Tibial artery (tissue), 4 donors: ENCODE measurements around the gene MTMR4.

ENCODE experiments used
- DNase-seq, 2 donors: peaks; one replicate each; pipeline ENCODE4 v3.0.0-alpha.2; 2019
- H3K27ac ChIP-seq, 2 donors: fragments of 200-600 bp; sonication (generic) in 1 of 2; 1 replicate in 1 of 2; 2 replicates in 1 of 2; pipeline ENCODE4 v1.5.1; 2018 to 2019; ENCODE audit warnings: mild to moderate bottlenecking in 1 of 2
- H3K27me3 ChIP-seq, 2 donors: fragments of 200-600 bp; sonication (generic) in 1 of 2; one replicate each; pipeline versions ENCODE4 v1.5.1 to v1.6.0; 2016 to 2019
- H3K36me3 ChIP-seq, 3 donors: fragments of 200-600 bp; sonication (generic) in 2 of 3; one replicate each; pipeline ENCODE4 v1.5.1; 2016 to 2019; ENCODE audit warnings: mild to moderate bottlenecking in 2 of 3
- H3K4me1 ChIP-seq, 4 donors: fragments of 200-600 bp; sonication (generic) in 2 of 4; 1 replicate in 3 of 4; 2 replicates in 1 of 4; pipeline ENCODE4 v1.5.1; 2016 to 2019
- H3K4me3 ChIP-seq, 2 donors: fragments of 200-600 bp; sonication (generic) in 1 of 2; 1 replicate in 1 of 2; 2 replicates in 1 of 2; pipeline ENCODE4 v1.5.1; 2018 to 2019; ENCODE audit warnings: mild to moderate bottlenecking in 2 of 2
- H3K9me3 ChIP-seq, 3 donors: fragments of 200-600 bp; sonication (generic) in 1 of 3; one replicate each; pipeline ENCODE4 v1.5.1; 2016 to 2019
- intact Hi-C: fragments of 100-400 bp; cut with DNase I; formaldehyde crosslinking; loops from one replicate; pipeline ENCODE4 v1.15.0; 2023; ENCODE audit warnings: low total_unique reads
- TF ChIP-seq, protein P1 (sequence below), 2 experiments: fragments of 200-600 bp in 1 of 2; fragments of 450-650 bp in 1 of 2; IDR thresholded peaks; one replicate each; pipeline ENCODE4 v1.5.1; 2017 to 2019; ENCODE audit warnings: antibody characterized with exemption in 2 of 2, mild to moderate bottlenecking in 1 of 2, moderate library complexity in 1 of 2

The MTMR4 gene

DNA sequence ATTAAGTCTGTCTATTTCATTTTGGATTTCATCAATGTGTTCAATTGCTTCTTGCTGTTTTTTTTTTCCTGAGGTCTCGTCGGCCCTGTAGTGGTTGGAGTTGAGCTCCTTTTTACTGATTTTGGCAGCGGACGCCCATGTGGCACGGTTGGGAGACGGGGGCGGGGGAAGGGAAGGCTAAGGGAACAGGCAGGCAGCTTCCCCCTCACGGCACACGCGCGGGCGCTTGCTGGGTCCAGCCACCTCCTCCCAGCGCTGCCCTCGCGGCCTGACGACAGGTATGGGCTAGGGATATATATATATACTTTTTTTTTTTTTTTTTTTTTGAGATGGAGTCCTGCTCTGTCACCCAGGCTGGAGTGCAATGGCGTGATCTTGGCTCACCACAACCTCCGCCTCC lies 37.6 kb downstream of the MTMR4 start:
- Histone ChIP-seq H3K36me3 (no peaks in the 10 kb centered on the region), H3K27ac (no peak overlapping the region), H3K9me3 (no peaks in the 10 kb centered on the region), H3K4me3 (no peak overlapping the region), H3K27me3 (no peaks in the 10 kb centered on the region), H3K4me1 (no peaks in the 10 kb centered on the region)
- DNase-seq = no peak
- TF ChIP-seq, protein P1, sequence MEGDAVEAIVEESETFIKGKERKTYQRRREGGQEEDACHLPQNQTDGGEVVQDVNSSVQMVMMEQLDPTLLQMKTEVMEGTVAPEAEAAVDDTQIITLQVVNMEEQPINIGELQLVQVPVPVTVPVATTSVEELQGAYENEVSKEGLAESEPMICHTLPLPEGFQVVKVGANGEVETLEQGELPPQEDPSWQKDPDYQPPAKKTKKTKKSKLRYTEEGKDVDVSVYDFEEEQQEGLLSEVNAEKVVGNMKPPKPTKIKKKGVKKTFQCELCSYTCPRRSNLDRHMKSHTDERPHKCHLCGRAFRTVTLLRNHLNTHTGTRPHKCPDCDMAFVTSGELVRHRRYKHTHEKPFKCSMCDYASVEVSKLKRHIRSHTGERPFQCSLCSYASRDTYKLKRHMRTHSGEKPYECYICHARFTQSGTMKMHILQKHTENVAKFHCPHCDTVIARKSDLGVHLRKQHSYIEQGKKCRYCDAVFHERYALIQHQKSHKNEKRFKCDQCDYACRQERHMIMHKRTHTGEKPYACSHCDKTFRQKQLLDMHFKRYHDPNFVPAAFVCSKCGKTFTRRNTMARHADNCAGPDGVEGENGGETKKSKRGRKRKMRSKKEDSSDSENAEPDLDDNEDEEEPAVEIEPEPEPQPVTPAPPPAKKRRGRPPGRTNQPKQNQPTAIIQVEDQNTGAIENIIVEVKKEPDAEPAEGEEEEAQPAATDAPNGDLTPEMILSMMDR (IDR thresholded peaks at IDR 0.05) = no peak
- intact Hi-C loops = no loop called here

DNA sequence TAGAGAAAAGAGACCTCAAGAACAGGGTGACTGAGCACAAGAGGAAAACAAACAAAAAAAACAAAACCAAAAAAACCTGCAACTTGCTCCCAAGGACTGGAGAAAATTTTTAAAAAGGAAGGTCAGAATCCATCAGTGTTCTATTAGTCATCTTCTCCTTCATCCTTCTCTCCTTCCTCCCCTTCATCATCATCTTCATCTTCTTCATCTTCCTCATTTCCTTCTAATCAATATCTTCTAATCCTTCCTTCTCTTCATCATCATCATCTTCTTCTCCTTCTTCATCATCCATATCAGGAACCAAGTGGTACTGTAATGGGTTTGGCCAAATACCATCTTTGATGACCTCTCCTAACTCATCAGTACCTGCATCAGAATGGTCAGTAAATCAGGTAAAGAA lies 38.5 kb downstream of the MTMR4 start:
- Histone ChIP-seq H3K4me3 (no peak overlapping the region), H3K27me3 (no peaks in the 10 kb centered on the region), H3K27ac (no peak overlapping the region), H3K9me3 (no peaks in the 10 kb centered on the region), H3K36me3 (no peaks in the 10 kb centered on the region), H3K4me1 (no peaks in the 10 kb centered on the region)
- DNase-seq = no peak
- TF ChIP-seq, protein P1 (IDR thresholded peaks at IDR 0.05) = no peak
- intact Hi-C loops = no loop called here

DNA sequence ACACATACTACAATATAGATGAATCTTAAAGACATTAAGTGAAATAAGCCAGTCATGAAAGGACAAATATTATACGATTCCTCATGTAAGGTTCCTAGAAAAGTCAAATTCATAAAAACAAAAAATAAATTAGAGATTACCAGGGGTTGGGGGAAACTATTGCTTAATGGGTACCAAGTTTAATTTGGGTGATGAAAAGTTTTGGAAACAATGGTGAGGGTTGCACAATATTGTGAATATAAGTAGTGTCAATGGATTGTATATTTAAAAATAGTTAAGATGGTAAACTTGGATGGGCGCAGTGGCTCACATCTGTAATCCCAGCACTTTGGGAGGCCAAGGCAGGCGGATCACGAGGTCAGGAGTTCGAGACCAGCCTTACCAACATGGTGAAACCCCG lies 44.1 kb downstream of the MTMR4 start:
- Histone ChIP-seq H3K27ac (no peak overlapping the region), H3K9me3 (no peaks in the 10 kb centered on the region), H3K4me3 (no peak overlapping the region), H3K4me1 (no peaks in the 10 kb centered on the region), H3K36me3 (no peaks in the 10 kb centered on the region), H3K27me3 (no peaks in the 10 kb centered on the region)
- TF ChIP-seq, protein P1 (IDR thresholded peaks at IDR 0.05) = no peak
- intact Hi-C loops = no loop called here
- DNase-seq = no peak

DNA sequence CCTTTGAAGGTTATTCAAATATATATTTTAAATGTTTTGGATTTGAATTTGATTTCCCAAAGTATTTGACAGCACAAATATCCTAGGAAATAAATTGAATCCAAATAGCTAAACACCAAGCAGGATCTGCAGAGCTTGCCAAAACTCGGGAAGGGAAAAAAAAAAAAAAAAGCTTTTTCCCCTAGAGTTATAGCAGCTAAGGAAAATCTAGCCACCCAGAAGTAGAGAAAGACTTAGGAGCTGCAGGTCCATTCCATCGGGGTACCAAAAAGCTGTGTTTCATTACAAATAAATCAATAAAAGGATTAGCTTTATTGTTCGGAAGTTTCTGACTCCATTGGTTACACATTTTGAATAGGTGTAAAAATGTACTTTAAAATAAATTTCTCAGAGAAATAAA lies 45.5 kb downstream of the MTMR4 start:
- H3K27me3 ChIP-seq = no peaks in the 10 kb centered on the region
- no peak overlapping the region for H3K27ac ChIP-seq
- H3K36me3 ChIP-seq = no peaks in the 10 kb centered on the region
- H3K9me3 ChIP-seq = no peaks in the 10 kb centered on the region
- no peaks in the 10 kb centered on the region for H3K4me1 ChIP-seq
- H3K4me3 ChIP-seq = no peak overlapping the region
- TF ChIP-seq, protein P1 (IDR thresholded peaks at IDR 0.05) = no peak
- no peak for DNase-seq
- intact Hi-C loops = no loop called here

DNA sequence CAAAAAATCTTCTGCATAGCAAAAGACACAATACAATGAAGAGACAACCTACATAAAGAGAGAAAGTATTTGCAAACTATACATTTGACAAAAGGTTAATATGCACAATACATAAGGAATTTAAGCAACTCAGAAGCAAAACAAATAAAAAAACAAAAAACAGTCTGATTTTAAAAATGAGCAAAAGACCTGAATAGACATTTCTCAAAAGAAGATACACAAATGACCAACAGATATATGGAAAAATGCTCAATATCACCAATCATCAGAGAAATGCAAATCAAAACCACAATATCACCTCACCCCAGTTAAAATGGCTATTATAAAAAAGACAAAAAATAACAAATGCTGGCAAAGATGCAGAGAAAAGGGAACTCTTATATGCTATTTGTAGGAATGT lies 58.9 kb downstream of the MTMR4 start:
- DNase-seq = no peak
- Histone ChIP-seq H3K4me1 (no peaks in the 10 kb centered on the region), H3K27ac (no peak overlapping the region), H3K36me3 (no peaks in the 10 kb centered on the region), H3K4me3 (no peak overlapping the region), H3K27me3 (no peaks in the 10 kb centered on the region), H3K9me3 (no peaks in the 10 kb centered on the region)
- TF ChIP-seq, protein P1 (IDR thresholded peaks at IDR 0.05) = no peak
- intact Hi-C loops = no loop called here

DNA sequence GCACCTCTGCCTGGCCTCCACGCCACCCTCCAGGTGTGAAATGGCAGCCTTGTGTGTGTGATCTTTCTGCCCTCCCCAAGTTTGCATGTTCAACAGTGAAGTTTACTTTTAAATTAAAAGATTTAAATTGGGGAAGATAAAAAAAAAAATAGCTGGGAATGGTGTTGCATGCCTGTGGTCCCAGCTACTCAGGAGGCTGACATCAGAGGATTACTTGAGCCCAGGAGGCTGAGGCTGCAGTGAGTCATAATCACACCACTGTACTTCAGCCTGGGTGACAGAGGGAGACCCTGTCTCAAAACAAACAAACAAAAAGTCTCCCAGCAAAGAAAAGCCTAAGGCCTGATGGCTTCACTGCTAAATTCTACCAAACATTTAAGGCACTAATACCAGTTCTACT lies 61.7 kb downstream of the MTMR4 start:
- Histone ChIP-seq H3K4me1 (no peaks in the 10 kb centered on the region), H3K27me3 (no peaks in the 10 kb centered on the region), H3K4me3 (no peak overlapping the region), H3K9me3 (no peaks in the 10 kb centered on the region), H3K27ac (no peak overlapping the region), H3K36me3 (no peaks in the 10 kb centered on the region)
- no peak for DNase-seq
- TF ChIP-seq, protein P1 (IDR thresholded peaks at IDR 0.05) = no peak
- intact Hi-C loops = no loop called here
